KBM-7 (cell line): ENCODE data around the gene MCCC2.
"Not testable (repeated sequence)": the region's sequence is repeated elsewhere in the genome, so short reads cannot be mapped to it uniquely, and the experiment has no call there.

Experiments used
- DNase-seq: peaks from one replicate; pipeline ENCODE4 v3.0.0-alpha.2; 2015
- in situ Hi-C: fragments of 300-500 bp; cut with MboI; formaldehyde crosslinking; loops from 2 replicates; pipeline ENCODE4 v1.14.3; 2020; ENCODE audit warnings: low sequenced_read_pairs, low pct_unique_long_range_greater_than_20kb, mixed read lengths

MCCC2 gene

DNA sequence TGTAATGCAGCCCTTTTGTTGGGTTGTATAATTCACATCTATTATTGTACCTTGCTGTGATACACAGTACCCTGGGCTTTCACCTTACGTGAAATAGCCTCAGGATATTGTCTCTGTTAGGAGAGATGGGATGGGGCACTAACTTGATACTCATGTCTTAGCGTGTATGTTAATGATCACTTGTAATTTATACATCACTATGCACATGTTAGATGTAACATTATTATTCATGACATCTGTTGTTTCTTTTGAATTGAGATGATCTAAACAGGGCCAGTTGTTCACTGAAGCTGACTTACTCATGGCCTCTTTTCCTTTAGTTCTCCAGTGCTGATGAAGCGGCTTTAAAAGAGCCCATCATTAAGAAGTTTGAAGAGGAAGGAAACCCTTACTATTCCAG, 65.2 kb downstream of the MCCC2 start:
- in situ Hi-C loops: no loop called here
- DNase-seq: no peak

GRCh38 chr5:71652803-71653543, 65.8 kb downstream of the MCCC2 start:
- in situ Hi-C loops: no loop called here
- DNase-seq: no peak

GRCh38 chr5:71658916-71659662, 71.9 kb downstream of the MCCC2 start:
- peak; percentile 25 for DNase-seq
- in situ Hi-C loops: no loop called here

GRCh38 chr5:71662381-71662780, 75.2 kb downstream of the MCCC2 start:
- no peak for DNase-seq
- in situ Hi-C loops: no loop called here

DNA sequence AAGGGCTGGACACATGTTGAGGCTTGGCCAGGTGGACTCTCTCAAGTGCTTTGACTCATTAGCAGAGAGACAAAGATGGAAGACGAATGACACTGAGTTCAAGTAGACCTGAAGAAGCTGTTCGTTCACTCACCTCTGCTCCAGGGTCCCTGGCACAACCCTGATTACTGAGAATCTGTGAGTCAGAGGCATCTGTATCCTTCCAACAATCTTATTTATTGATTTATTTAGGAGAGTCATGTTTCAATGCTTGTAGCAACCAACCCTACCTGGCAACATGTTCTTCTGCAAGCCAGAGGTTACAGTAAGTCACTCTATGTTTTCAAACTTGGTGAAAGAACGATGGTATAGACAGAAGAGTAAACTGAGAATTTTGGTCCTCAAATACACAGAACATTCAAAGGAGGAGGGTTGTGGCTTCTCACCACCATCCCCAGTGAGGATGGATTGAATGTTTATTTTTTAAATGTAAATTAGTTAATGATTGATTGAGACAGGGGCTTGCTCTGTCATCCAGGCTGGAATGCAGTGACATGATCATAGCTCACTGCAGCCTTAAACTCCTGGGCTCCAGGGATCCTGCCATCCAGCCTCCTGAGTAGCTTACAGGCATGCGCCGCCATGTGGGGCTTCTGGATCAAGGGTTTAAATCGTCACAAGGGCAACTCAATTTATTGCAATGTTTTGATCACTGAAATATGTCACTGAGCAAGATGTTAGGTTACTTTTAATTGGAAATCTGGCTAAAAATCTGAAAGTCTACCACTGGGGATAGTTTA, 76.2 kb downstream of the MCCC2 start:
- in situ Hi-C loops: no loop called here
- no peak for DNase-seq

DNA sequence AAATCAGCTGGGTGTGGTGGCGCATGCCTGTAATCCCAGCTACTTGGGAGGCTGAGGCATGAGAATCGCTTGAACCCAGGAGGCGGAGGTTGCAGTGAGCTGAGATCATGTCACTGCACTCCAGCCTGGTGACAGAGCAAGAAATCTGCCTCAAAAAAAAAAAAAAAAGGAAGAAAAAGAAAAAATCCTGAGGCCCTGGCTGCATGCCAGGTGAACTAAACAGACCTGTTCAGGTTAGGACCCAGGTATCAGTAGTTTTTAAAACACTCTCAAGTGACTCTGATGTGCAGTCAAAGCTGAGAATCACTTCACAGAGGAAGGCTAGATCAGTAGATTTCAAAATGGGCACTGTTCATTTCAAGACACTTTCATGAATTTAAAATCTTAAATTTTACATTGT, 77.5 kb downstream of the MCCC2 start:
- DNase-seq, in situ Hi-C loops: not testable (repeated sequence)

- in situ Hi-C loops: no loop called here
Measured at GRCh38 chr5:71666321-71666720, 79.2 kb downstream of the MCCC2 start.

GRCh38 chr5:71677977-71678376, 90.8 kb downstream of the MCCC2 start:
- no peak for DNase-seq
- in situ Hi-C loops: no loop called here

More at GRCh38 chr5:71666321-71666720, 79.2 kb downstream of the MCCC2 start:
- DNase-seq: no peak

GRCh38 chr5:71679714-71680113, 92.6 kb downstream of the MCCC2 start:
- in situ Hi-C loops: no loop called here
- no peak for DNase-seq

DNA sequence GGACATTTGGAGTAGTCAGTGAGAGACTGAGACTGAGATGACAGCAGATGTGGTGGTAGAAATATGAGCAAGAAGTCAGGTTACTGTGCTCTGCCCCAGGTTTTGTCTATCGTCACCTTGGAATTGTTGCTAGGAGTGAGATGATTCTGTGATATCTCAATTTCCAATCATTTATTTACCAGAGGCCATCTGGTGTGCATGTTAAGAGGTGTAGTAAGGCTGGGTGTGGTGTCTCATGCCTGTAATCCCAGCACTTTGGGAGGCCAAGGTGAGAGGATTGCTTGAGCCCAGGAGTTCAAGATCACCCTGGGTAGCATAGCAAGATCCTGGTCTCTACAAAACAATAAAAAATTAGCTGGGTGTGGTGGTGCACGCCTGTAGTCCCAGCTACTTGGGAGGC, 93.4 kb downstream of the MCCC2 start:
- no peak for DNase-seq

GRCh38 chr5:71681296-71681695, 94.2 kb downstream of the MCCC2 start:
- no peak for DNase-seq
- in situ Hi-C loops: no loop called here

More for the DNA sequence above, 93.4 kb downstream of the MCCC2 start:
- in situ Hi-C loops: no loop called here

DNA sequence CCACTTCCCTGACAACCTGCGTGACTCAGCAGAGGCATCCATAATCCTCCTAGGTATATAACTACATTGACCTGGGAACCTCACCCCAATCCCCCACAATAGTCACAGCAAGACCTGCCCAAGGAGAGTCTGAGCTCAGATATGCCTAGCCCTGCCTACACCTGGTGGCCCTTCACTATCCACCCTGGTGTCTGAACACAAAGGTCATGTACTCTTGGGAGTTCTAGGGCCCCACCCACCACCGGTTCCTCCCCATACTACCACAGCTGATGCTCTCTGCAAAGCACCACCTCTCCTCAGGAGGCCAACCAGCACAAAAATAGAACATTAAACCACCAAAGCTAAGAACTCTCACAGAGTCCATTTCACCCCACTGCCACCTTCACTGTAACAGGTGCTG, 97.2 kb downstream of the MCCC2 start:
- no peak for DNase-seq
- in situ Hi-C loops: no loop called here

- peak; percentile 31 for DNase-seq
Measured at GRCh38 chr5:71693828-71694427, 106.8 kb downstream of the MCCC2 start.

DNA sequence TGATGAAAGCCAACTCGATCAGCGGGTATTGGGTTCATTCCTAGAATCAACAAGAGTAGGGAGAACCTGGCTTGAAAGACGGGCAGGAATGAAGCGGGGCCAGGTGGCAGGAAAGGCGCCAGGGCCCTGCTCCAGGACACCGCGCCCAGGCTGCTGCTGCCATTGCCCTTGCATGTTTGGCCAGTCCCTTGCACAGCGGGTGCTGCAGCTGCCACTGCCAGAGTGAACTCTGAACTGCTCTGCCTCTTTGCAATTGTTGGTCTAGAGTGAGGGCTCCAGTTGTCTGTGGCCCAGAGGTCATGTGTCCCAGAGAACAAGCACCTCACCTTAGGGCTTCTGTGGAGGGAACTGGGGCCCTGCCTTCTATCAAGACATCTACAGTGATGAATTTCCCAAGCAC, 107.9 kb downstream of the MCCC2 start:
- in situ Hi-C loops: no loop called here
- no peak for DNase-seq

More at GRCh38 chr5:71693828-71694427, 106.8 kb downstream of the MCCC2 start:
- in situ Hi-C loops: no loop called here

DNA sequence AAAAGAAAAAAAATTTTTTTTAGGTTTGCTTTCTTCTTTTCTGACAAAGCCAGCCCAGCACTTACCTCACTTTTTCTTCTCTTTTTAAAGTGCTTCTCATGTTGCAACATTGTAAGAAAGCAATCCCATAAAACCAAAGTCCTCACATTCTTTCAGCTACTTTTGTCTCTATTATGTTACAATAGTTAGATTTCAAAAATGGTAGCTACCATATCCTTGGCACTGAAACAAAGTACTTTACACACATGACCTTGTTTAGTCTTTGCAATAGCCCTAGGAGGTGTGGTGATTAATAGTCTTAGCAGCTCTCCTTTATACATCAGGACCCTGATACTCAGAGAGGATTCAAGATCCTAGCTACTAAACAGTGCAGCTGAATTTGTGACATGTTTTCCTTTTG, 108.5 kb downstream of the MCCC2 start:
- no peak for DNase-seq
- in situ Hi-C loops: no loop called here

DNA sequence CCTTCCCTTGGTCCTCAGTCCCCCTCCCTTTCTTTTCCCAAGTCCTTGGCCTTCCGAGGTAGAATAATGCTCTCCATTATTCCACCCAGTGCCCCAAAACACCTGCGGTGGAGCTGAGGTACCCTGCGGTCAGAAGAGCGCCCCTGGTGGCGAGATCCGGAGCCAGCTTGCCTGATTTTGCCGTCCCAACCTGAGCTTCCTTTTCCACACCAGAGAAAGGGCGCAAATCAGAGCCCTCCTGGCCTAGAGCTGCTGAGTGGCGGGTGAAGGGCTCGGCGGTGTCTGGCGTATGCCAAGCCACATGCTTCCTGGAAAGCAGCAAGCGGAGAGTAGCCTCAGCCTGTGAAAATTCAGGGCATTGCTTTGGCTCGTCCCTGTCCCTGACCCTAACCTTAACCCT, 110.8 kb downstream of the MCCC2 start:
- in situ Hi-C loops: no loop called here
- DNase-seq: no peak

DNA sequence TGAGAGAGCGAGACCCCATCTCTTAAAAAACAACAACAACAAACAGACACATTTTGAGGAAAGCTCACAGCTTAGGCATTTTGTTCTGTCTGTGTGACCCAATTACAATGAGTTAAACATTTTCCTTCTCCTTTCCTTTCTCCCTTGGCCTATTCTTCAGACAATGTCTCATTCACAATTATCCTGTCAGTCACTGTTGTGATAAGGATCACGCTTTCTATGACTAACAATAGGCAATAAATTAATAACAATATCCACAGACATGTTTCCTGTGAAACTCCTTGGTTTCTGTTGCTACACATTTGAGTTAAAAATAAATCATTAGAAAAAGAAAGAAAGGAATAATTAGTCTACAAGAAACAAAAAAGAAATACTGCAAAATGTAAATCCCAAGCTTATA, 112.1 kb downstream of the MCCC2 start:
- in situ Hi-C loops: no loop called here

GRCh38 chr5:71699751-71700150, 112.6 kb downstream of the MCCC2 start:
- DNase-seq: no peak
- in situ Hi-C loops: no loop called here

More for the DNA sequence above, 112.1 kb downstream of the MCCC2 start:
- DNase-seq: no peak

- in situ Hi-C loops: no loop called here
Measured at GRCh38 chr5:71700803-71701202, 113.7 kb downstream of the MCCC2 start.

More at GRCh38 chr5:71700803-71701202, 113.7 kb downstream of the MCCC2 start:
- DNase-seq: no peak
